Hematopoietic multipotent progenitor cell treated with erythropoietin and hydrocortisone succinate and interleukin-3 and kit ligand, for 15 days (in vitro differentiated cells): ENCODE data around the gene PLEKHM3.

Experiments
- DNase-seq: peaks from one replicate; pipeline ENCODE4 v3.0.0-alpha.2; 2015; ENCODE audit warnings: low spot score

PLEKHM3 gene

DNA sequence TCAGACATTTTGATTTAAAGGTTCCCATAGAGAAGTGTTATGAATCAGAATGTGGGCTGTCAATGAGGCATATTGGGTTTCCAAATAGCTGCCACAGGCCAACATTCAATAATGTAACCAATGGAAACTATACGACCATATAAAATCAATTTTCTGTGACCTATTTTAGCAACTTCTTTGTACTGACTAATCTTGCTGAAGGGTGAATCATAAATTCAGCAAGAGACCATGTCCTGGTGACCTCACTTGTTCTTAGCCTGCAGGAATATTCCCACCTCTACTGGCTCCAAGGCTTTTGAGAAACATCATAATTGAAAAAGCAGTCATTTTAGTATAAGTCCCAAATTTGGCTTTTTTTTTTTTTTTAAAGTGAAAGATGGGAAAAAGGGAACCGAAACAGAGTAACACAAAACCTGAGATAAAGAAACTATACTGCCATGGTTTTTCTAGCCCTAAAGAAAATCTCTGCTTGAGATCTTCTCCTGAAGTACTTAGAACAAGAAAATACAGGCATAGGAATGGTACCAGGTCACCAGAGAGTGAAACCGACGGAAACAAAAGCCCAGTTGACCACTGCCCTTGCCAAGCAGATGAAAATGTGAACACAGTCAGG, 32.1 kb downstream of the PLEKHM3 start:
- DNase-seq: no peak

DNA sequence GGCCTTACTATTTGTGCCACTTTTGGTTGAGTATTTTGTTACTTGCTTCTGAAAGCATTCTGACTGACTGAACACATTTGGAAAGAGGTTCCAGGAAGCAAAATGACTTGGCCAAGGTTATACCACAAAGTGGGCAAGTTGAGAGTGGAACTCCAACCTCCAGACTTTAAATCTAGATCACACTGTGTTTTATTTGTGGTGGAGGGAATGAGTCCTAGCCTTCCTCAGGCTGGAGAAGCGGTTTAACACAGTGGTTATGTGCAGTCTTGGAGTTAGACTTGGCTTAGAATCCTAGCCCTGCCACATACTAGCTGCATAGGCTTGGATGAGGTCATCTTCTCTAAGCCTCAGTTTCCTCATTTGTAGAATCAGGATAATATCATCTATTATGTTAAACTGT, 33.4 kb downstream of the PLEKHM3 start:
- DNase-seq: no peak

DNA sequence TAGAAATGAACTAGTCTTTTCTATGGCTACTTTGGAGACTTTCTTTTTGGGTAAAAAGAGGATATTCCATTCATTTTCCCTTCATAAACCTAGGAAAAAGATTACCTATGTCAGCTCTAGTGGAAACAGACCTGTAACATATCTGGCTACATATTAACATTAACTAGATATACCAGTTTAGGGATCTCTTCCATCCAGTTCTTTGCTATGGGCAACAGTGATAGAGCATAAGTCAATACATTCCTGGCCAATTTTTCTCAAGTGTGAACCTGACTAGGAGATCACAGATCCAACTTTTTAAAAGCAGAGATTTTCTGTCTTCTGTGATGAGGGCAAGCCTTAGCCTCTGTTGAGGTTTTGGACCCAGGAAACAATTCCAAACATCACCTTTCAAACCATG, 34.5 kb downstream of the PLEKHM3 start:
- no peak for DNase-seq

DNA sequence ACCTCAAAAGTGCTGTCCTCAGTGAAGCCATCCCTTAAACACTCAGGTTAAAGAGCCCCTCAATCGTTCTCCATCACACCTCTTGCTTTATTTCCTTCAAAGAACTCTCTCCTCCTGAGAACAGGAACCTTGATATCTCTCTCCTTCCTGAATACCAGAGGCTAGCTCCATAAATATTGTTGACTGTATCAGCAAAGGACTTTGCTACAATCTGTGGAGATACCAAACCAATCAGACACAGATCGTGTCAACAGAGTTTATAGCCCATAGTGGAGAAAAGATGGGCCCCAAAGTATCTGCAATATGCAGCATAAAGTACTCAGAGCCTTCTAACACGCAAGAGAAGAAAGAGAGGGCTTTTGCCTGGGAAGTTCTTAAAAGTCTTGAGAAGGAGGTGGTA, 36.4 kb downstream of the PLEKHM3 start:
- no peak for DNase-seq

DNA sequence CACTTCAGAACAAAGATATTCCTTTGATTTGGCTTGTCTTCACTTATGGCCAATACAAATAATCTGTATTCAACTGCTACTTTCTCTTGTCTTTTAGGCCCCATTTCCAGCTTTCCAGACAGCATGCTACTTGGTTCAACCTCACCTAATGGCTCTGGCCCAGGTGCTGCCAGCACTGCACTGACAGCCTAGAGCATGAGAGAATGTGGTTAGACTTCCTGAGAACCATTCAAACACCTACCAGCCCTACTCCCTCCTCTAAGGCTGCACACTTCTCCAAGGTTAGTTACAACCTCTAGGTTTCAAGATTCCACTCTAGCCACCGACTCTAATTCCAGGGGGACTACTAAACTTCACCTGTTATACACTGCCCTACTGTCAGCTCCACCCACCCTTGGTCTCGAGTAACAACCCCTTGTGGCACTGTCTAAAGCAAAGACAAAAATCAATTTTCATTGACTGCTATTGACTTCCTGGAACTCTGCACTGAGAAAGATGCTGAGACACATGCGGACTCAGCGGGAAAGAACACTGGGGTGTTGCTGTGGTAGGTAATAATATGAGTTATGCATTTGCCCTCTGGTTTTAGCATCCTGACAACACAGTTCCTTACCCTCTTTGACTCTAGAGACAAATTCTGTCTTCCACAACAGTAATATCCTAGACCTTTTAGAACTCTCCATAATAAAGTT, 38.2 kb downstream of the PLEKHM3 start:
- DNase-seq: no peak

DNA sequence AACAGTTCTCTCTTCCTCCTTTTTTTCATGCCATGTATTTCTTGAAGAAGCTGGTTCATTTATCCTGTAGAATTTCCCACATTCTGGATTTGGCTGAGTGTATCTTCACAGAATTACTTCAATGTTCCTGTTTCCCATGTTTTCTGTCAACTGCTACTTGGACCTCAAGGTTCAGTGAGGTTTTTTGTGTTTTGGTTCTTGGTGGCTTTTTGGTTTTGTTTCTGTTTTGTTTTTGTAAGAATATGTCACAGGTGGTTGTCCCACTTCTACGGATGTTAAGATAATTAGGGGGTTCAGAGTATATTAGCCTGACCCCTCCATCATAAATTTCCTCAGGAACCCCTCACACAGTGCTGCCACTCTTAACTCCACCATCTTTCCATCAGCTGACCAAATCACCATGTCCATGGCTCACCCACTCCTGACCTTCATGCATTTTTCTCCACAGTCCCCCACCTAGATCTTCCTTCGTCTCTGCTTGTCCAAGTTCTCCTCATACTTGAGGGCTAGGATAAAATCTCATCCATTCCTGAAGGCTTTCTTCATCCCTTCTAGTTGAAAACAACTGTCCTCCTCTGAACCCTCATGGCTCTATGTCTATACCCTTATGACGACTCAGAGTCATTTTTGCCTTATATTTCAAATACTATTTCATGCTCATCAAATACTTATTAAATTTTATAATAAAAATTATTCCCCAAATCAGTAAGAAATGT, 40.4 kb downstream of the PLEKHM3 start:
- DNase-seq: no peak

DNA sequence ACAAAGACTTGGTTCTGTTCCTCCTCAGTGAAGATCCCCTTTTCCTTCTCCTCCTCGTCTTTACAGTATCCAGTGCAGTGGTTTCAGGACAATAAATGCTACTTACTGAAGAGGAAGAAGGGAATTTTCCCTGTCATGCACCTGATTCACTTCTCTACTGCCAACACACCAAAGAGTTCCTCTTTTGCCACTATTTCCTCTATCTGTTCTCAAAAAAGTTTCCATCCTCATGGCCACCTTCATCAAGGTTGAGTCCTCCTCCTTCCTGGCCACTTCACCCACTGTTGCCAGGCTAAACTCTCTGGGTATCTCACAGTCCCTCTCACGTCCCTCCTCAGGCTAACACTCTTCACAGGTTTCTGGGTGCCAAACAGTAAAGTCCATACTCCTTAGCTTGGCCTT, 41.7 kb downstream of the PLEKHM3 start:
- DNase-seq: no peak

DNA sequence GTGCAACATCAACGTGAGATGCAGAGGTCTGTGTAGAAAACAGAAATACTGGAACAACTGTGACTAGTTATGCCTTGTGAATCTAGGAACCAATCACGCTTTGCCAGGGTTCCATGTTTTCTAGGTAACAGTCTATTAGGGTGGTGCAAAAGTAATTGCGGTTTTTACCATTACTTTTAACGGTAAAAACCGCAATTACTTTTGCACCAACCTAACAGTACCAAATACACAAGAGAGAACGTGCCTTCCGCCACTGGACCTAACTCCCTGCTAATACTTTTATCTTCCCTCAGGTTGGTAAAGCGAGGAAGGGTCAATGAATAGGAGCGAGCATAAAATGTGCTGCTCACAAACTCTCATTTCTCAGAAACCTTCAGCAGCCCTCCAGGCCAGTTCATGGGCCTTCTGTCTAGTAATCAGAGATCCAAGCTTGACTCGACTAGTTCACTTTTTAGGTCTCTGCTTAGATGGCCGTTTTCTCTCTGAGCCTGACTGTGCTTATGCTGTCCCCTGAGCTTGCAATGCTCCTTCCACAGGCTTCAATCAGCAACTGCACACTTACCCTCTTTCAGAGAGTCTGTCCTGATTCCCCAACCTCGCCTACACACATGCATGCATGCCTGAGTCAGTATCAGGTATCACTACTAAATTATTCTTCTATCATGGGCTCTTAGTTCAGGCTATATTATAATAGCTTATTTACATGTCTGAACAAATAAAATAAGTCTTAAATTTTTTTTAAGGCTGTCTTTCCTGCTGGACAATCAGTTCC, 47.0 kb downstream of the PLEKHM3 start:
- DNase-seq: no peak

DNA sequence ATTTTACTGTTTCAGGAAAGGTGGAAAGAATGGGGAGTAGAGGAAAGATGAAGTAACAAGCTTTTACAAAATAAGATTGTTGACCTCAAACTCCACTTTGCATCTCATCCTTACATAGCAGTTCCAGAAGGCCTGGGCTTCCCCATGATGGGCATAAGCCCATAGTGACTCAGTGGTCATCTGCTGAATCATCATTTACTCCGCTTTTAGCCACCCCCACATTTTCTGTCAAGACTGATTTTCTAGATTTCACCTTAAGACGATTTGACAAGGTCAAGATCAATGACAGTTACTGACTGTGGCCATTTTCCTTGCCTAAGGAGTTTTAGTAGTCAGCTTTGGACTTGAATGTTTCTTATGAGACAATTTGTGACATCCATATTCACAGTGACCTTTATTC, 49.4 kb downstream of the PLEKHM3 start:
- no peak for DNase-seq

DNA sequence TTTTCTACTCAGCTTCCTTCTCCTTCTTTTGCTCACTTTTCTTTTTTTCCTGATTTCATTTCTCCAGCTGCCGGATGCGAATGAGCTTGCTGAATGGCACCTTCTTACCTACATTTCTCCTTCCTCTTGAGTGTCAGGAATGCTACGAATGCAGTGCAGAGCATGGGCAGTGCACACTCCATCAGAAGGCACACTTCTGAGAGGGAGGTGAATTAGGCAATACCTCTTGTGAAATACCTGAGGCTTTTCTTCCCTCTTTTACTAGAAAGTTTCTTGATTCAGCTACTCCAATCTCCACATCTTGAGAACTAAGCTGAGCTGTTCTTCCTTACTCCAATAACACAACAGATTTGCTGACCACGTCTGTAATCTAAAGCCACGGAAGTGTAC, 51.1 kb downstream of the PLEKHM3 start:
- no peak for DNase-seq

DNA sequence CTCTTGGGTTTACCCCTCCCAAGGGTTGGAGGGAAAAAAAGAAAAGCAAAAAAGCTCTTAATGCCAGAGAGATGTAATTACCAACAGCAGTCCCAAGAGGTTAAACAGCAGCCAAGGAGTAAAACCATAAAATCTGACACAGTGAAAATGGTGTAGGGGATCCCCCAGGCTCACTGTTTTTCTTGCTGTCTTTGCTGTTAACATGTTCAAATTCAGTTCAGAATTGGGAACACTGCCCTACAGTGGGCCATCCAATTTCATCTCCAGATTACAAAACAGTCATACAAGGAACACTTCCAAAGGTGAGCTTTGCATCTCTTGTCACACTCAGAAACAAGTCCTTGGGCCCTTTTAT, 54.5 kb downstream of the PLEKHM3 start:
- no peak for DNase-seq

DNA sequence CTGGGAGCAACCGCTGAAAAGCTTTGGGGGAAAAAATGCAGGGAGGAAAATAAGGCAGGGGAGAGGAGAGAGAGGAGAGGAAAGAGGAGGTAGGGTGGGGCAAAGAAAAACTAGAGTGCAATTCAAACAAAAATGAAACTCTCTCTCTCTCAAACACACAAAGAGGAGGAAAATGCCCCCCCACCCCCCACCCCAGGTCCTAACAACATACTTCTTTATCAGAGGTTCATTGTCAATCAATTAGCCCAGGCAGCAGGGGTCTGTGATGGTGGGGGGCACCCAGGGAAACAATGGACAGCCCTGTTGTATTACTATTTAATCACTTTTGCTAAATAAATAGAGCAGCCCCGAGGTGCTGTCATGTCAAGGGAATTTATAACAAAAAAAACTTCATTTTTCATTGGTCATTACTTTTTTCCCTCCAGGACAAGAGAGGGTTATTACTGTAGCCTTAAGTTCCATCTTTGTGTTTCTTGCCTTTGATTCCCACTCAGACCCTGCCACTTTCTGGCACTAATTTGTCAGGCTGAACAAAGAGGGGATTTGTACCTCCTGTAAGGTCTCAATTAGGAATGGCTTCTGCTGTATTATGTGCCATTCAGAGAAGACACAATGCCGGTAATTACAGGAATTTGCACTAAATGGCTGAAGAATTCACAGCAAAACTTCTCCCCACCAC, 55.0 kb downstream of the PLEKHM3 start:
- DNase-seq: no peak

DNA sequence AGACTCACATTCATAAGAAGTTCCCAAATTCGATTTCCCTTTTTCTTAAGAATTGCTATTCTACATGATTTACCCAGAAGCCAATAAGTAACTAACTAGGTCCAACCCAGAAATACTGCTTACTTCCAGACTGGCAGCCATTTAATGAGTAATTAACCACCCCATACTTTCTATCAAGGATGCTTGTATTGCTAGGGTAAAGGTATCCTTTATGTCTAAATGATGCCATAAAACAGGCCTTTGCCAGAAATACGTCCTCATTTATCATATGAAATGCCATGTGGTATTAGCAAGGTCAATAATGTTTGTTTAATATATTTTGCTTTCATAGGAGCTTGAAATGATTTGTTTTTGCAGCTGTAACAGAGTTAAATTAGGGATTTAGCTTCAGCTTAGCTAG, 56.1 kb downstream of the PLEKHM3 start:
- DNase-seq: no peak

DNA sequence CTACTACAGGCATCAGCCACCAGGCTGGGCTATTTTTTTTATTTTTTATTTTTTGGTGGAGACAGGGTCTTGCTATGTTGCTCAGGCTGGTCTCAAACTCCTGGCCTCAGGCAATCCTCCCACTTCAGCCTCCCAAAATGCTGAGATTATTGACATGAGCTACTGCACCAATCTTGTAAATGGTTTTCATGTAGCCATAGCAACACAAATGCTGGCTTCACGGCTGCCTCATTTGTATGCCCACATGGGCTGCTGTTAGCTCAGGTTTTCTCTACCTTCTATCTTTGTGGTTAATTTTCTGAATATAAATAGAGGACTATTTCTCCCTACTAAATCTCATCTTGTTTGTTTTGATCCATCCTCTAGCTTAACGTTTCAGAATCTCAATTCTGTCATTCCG, 58.2 kb downstream of the PLEKHM3 start:
- DNase-seq: no peak

DNA sequence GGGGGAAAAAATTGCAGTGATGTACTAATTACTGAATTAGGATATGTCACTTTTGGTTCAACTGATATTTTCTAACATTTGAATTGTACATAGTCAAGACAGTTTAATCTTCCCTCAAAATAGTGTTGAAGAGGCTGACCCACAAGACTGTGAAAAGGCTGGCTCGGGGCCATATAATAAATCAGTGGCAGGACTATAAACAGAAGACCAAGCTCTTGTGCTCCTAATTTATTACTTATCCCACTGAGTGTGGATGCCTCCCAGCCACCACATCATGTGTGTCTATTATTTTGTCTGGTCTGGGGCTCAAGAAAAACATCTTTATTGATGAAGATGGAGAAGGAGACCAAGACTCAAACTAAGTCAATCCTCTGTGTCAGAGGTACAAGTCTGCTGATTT, 64.4 kb downstream of the PLEKHM3 start:
- no peak for DNase-seq

DNA sequence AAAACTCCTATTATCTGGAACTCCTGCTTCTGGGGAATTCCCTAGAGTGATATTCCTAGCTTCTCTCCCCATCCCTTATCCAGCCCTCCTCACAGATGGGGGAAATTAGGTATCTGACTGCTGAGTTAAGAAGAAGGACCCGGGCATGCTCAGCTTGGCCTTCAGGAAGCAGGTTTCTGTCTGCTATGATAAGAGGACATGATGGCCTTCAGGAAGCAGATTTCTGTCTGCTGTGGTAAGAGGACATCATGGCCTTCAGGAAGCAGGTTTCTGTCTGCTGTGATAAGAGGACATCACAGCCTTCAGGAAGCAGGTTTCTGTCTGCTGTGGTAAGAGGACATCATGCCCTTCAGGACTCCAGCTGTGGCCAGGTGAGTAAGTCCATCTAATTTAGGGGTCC, 65.2 kb downstream of the PLEKHM3 start:
- no peak for DNase-seq

DNA sequence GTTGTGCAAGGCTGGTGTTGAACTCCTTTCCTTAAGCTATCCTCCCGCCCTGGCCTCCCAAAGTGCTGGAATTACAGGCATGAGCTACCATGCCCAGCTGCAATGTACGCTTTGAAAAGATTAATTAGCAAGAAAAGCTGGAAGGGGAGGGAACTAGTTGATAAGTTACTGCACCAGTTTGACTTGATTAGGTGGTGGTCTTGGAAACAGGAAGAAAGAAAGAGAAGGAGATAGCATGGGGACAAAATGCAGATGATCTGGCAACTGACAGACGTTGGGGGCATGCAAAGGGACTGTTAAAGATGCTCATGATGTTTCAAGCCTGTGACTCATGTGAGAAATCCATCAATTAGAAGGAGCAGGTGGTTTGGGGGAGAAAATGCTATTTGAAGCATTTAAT, 68.6 kb downstream of the PLEKHM3 start:
- DNase-seq: no peak

DNA sequence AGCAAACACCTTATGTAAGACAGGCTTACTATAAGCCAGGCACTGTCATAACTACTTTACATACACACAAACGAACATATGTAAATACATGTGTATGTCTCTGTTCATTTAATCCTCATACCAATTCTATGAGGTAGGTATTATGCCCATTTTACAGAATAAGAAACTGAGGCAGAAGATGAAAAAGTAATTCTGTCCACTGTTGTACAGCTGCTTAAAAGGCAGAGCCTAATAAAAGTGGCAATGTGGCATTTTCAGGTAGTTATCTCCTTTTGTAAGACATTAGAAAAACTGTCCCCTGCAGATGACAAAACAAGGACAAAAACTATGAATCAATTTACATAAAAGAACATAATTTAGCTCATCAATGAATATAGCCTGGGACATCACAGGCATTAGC, 69.9 kb downstream of the PLEKHM3 start:
- no peak for DNase-seq

DNA sequence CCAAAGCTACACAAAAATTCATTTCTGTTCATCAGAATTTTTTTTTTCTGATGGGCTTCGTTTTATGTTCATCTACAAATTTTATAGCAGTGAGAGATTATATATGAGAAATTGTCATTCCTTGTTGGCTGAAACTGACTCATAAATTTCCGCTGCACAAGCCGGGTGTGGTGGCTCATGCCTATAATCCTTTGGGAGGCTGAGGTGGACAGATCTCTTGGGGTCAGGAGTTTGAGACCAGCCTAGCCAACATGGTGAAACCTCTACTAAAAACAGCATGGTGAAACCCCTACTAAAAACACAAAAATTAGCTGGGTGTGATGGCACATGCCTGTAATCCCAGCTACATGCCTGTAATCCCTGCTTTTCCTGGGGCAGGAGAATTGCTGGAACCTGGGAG, 72.0 kb downstream of the PLEKHM3 start:
- no peak for DNase-seq

DNA sequence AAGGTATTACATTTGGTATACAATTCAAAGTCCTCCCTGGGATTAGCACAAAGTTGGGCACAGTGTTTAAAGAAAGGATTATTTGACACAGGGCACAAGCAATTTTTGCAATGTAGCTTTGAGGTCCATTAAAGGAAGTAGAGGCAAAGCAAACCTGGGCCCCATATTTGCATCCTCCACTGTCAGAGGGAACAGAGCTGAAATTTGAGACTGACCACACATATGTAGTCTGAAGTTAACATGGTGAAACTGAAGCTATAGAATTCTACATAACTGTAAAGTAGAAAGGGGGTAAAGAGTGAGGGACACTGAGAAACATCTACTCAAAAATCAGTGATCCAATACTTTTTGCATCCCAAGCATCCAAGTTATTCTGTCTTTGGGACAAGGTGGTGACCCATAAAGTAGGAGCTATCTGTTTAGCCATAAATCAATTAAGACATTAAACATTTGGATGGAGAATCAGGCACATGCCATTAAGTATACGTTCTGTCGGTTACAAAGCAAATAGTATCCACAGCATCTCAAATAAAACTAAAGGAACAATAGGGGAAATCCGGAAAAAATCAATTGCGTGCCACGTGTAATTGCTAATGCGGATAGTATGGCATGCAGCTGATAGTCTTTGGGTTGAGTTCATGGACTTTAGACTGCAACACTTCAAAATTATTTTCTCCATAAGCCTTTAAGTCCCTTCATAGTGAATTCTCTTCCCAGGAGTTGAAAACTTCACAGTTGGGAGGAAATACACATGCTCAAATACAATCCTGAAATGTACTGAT, 72.6 kb downstream of the PLEKHM3 start:
- DNase-seq: no peak

DNA sequence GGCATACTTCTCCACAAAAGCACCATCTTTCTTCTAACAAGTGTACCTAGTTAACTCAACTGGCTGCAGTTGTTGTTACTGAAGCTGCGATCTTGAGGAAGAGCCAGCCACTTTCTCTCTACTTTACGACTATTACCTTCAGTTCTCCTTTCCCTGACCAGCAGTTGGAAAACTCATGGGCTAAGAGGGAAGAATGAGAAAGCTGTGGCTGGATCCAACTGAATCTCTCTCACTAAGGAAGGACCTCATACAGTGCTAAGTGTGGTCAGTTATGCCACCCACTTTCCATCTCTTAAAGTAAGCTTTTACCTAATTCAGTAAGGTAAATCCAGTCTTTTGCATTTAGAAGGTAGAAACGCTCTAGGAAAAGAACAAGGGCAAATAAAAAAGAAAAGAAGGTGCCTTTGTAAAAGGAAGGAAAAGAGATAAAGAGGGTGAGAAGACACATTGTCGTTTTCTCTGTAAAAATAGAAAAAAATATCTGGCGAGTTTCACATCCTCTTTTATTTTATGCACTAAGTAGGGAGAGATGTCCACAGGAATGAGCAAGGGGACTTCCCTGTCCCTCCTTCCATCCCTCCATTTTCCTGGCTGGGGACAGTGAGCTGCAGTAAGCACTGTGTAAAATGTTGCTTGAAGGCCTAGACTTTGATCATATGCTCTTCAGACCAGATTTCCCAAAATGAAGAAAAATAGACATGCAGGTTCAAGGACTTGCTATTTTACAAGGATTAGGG, 73.4 kb downstream of the PLEKHM3 start:
- DNase-seq: no peak
